GM12864 (cell line): Measurements from ENCODE around the gene CHD6.

ENCODE experiments used
- DNase-seq: peaks from one replicate; pipeline ENCODE4 v3.0.0-alpha.2; 2011; ENCODE audit warnings: low read depth
- H3K4me3 ChIP-seq: 2 replicates; pipeline ENCODE4 v1.5.1; 2011; ENCODE audit warnings: mild to moderate bottlenecking, low read depth, low read length, control low read depth
- CTCF ChIP-seq: IDR thresholded peaks from 2 replicates; pipeline ENCODE4 v1.5.1; 2011; ENCODE audit warnings: low read depth, mild to moderate bottlenecking, moderate library complexity, low read length, control low read depth, inconsistent platforms; ENCODE audit errors: missing control alignments

The CHD6 gene

GRCh38 chr20:41501376-41501775 is 116.8 kb downstream of the CHD6 start:
- no peak for TF ChIP-seq CTCF
- H3K4me3 ChIP-seq = no peak overlapping the region
- no peak for DNase-seq

- no peak for DNase-seq
- no peak overlapping the region for H3K4me3 ChIP-seq
- no peak for TF ChIP-seq CTCF
Measured at GRCh38 chr20:41499961-41500725, 118.0 kb downstream of the CHD6 start.

- H3K4me3 ChIP-seq = no peak overlapping the region
- DNase-seq = no peak
- no peak for TF ChIP-seq CTCF
Measured at GRCh38 chr20:41499064-41499463, 119.1 kb downstream of the CHD6 start.

GRCh38 chr20:41497186-41497895 is 120.8 kb downstream of the CHD6 start:
- no peak for TF ChIP-seq CTCF
- H3K4me3 ChIP-seq = no peak overlapping the region
- no peak for DNase-seq

GRCh38 chr20:41494451-41494850 is 123.7 kb downstream of the CHD6 start:
- no peak overlapping the region for H3K4me3 ChIP-seq
- no peak for DNase-seq
- no peak for TF ChIP-seq CTCF

GRCh38 chr20:41483553-41483930 is 134.6 kb downstream of the CHD6 start:
- no peak overlapping the region for H3K4me3 ChIP-seq
- TF ChIP-seq CTCF = no peak
- no peak for DNase-seq
